ENCODE results near the gene TNIK. TPM values are rescaled to one million over a fixed set of nuclear protein-coding genes. Genes with fewer than 3 reads are reported as not detected.

TNIK gene
- total and polyA plus RNA-seq, 4 donors = 3.7 to 9.8 (median 5.2) TPM

DNA sequence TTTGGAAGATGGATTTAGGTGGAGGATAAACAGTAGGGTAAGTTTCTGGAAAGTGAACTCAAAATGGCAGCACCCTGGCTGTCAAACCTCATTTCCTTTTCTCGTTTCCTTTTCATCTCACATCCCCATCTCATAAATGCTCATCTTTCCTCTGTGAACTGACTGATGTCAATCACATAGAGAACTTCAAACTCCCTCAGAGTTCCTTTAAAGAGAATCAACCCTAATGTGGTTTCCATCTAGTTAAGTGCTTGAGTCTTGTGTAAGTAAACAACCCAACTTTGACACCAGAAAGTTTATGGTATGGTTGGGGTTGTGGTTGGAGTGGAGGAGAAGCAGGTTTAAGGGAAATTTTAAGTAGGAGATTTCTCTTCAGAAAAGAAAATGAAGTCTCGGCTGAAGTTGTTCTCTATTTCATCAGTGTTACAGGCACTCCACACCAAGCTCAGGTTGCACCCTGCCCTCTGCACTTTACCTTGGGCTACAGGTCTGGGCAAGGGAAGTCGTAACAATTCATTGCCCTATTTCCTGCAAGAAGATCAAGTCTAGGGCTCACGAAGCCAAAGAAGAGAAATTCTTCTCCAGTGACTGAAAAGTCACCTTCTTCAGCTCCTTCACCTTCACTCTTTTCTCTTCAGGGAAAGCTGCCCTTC, 34.4 kb upstream of the TNIK start:
- Histone ChIP-seq H3K27me3 (ENCODE audit: control insufficient read depth in 4 of 4, insufficient read depth in 4 of 4, low read length in 3 of 4) (no peaks in the 10 kb centered on the region), H3K4me1 (ENCODE audit: control insufficient read depth in 4 of 4, insufficient read depth in 4 of 4, low read length in 3 of 4) (no peaks in the 10 kb centered on the region), H3K27ac (ENCODE audit: low read depth in 1 of 2, low read length in 2 of 2) (no peak overlapping the region), H3K9ac (ENCODE audit: low read depth in 1 of 2, low read length in 2 of 2) (no peak overlapping the region), H3K4me3 (ENCODE audit: low read depth in 1 of 3, low read length in 3 of 3) (no peak overlapping the region), H3K36me3 (ENCODE audit: control insufficient read depth in 4 of 4, insufficient read depth in 3 of 4, low read depth in 1 of 4, low read length in 3 of 4) (no peaks in the 10 kb centered on the region), H3K9me3 (ENCODE audit: control insufficient read depth in 4 of 4, low read length in 3 of 4) (no peaks in the 10 kb centered on the region)
- TF ChIP-seq EGR1 (IDR thresholded peaks at IDR 0.05; ENCODE audit: low read depth in 2 of 2) = no peak
- TF ChIP-seq, protein P1, sequence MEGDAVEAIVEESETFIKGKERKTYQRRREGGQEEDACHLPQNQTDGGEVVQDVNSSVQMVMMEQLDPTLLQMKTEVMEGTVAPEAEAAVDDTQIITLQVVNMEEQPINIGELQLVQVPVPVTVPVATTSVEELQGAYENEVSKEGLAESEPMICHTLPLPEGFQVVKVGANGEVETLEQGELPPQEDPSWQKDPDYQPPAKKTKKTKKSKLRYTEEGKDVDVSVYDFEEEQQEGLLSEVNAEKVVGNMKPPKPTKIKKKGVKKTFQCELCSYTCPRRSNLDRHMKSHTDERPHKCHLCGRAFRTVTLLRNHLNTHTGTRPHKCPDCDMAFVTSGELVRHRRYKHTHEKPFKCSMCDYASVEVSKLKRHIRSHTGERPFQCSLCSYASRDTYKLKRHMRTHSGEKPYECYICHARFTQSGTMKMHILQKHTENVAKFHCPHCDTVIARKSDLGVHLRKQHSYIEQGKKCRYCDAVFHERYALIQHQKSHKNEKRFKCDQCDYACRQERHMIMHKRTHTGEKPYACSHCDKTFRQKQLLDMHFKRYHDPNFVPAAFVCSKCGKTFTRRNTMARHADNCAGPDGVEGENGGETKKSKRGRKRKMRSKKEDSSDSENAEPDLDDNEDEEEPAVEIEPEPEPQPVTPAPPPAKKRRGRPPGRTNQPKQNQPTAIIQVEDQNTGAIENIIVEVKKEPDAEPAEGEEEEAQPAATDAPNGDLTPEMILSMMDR (IDR thresholded peaks at IDR 0.05; ENCODE audit: low read depth, low read length, missing input control) = no peak
- no peak for TF ChIP-seq HNF4G (IDR thresholded peaks at IDR 0.05)
- TF ChIP-seq TAF1 (conservative IDR thresholded peaks at IDR 0.05) = no peak
- TF ChIP-seq NR2F2 (IDR thresholded peaks at IDR 0.05) = no peak
- TF ChIP-seq, protein P2, sequence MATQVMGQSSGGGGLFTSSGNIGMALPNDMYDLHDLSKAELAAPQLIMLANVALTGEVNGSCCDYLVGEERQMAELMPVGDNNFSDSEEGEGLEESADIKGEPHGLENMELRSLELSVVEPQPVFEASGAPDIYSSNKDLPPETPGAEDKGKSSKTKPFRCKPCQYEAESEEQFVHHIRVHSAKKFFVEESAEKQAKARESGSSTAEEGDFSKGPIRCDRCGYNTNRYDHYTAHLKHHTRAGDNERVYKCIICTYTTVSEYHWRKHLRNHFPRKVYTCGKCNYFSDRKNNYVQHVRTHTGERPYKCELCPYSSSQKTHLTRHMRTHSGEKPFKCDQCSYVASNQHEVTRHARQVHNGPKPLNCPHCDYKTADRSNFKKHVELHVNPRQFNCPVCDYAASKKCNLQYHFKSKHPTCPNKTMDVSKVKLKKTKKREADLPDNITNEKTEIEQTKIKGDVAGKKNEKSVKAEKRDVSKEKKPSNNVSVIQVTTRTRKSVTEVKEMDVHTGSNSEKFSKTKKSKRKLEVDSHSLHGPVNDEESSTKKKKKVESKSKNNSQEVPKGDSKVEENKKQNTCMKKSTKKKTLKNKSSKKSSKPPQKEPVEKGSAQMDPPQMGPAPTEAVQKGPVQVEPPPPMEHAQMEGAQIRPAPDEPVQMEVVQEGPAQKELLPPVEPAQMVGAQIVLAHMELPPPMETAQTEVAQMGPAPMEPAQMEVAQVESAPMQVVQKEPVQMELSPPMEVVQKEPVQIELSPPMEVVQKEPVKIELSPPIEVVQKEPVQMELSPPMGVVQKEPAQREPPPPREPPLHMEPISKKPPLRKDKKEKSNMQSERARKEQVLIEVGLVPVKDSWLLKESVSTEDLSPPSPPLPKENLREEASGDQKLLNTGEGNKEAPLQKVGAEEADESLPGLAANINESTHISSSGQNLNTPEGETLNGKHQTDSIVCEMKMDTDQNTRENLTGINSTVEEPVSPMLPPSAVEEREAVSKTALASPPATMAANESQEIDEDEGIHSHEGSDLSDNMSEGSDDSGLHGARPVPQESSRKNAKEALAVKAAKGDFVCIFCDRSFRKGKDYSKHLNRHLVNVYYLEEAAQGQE (IDR thresholded peaks at IDR 0.05) = no peak
- TF ChIP-seq FOXA1 (IDR thresholded peaks at IDR 0.05) = no peak
- TF ChIP-seq, protein P3, sequence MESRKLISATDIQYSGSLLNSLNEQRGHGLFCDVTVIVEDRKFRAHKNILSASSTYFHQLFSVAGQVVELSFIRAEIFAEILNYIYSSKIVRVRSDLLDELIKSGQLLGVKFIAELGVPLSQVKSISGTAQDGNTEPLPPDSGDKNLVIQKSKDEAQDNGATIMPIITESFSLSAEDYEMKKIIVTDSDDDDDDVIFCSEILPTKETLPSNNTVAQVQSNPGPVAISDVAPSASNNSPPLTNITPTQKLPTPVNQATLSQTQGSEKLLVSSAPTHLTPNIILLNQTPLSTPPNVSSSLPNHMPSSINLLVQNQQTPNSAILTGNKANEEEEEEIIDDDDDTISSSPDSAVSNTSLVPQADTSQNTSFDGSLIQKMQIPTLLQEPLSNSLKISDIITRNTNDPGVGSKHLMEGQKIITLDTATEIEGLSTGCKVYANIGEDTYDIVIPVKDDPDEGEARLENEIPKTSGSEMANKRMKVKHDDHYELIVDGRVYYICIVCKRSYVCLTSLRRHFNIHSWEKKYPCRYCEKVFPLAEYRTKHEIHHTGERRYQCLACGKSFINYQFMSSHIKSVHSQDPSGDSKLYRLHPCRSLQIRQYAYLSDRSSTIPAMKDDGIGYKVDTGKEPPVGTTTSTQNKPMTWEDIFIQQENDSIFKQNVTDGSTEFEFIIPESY (IDR thresholded peaks at IDR 0.05) = no peak
- TF ChIP-seq, protein P4, sequence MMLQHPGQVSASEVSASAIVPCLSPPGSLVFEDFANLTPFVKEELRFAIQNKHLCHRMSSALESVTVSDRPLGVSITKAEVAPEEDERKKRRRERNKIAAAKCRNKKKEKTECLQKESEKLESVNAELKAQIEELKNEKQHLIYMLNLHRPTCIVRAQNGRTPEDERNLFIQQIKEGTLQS (IDR thresholded peaks at IDR 0.05) = no peak
- no peak for TF ChIP-seq HNF4A (conservative IDR thresholded peaks at IDR 0.05)
- TF ChIP-seq, protein P5, sequence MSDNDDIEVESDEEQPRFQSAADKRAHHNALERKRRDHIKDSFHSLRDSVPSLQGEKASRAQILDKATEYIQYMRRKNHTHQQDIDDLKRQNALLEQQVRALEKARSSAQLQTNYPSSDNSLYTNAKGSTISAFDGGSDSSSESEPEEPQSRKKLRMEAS (IDR thresholded peaks at IDR 0.05) = no peak
- TF ChIP-seq FOXA2 (IDR thresholded peaks at IDR 0.05) = no peak
- no peak for TF ChIP-seq GABPA (IDR thresholded peaks at IDR 0.05 in 1 of 2, conservative IDR thresholded peaks at IDR 0.05 in 1 of 2)
- TF ChIP-seq RXRA (IDR thresholded peaks at IDR 0.05) = no peak
- no peak for TF ChIP-seq JUND (IDR thresholded peaks at IDR 0.05)
- TF ChIP-seq RAD21 (IDR thresholded peaks at IDR 0.05) = no peak
- TF ChIP-seq YY1 (IDR thresholded peaks at IDR 0.05) = no peak
- TF ChIP-seq SP1 (IDR thresholded peaks at IDR 0.05) = no peak
- 81% methylated on average over 4 of the region's 4 CpGs for WGBS
- DNase-seq (ENCODE audit: low spot score) = no peak
